ENCODE data around the gene OXLD1. TPM values are rescaled to one million over a fixed set of nuclear protein-coding genes. Genes with fewer than 3 reads are reported as not detected.

OXLD1 gene
- total and polyA plus RNA-seq, 4 donors = 11.2 to 26.4 (median 19.0) TPM

- Histone ChIP-seq H3K9ac (ENCODE audit: low read depth in 1 of 2, low read length in 2 of 2) (no peak overlapping the region), H3K36me3 (ENCODE audit: control insufficient read depth in 4 of 4, insufficient read depth in 3 of 4, low read depth in 1 of 4, low read length in 3 of 4) (peaks cover 15 to 99% (median 27%) of the 10 kb centered on the region in 4 donors), H3K4me3 (ENCODE audit: low read depth in 1 of 3, low read length in 3 of 3) (no peak overlapping the region), H3K9me3 (ENCODE audit: control insufficient read depth in 4 of 4, low read length in 3 of 4) (no peaks in the 10 kb centered on the region), H3K4me1 (ENCODE audit: control insufficient read depth in 4 of 4, insufficient read depth in 4 of 4, low read length in 3 of 4) (no peaks in the 10 kb centered on the region), H3K27ac (ENCODE audit: low read depth in 1 of 2, low read length in 2 of 2) (no peak overlapping the region), H3K27me3 (ENCODE audit: control insufficient read depth in 4 of 4, insufficient read depth in 4 of 4, low read length in 3 of 4) (no peaks in the 10 kb centered on the region)
- DNase-seq (ENCODE audit: low spot score) = no peak
- 92% methylated on average over 35 of the region's 35 CpGs for WGBS
- no peak for TF ChIP-seq MAX (IDR thresholded peaks at IDR 0.05)
- TF ChIP-seq, protein P1, sequence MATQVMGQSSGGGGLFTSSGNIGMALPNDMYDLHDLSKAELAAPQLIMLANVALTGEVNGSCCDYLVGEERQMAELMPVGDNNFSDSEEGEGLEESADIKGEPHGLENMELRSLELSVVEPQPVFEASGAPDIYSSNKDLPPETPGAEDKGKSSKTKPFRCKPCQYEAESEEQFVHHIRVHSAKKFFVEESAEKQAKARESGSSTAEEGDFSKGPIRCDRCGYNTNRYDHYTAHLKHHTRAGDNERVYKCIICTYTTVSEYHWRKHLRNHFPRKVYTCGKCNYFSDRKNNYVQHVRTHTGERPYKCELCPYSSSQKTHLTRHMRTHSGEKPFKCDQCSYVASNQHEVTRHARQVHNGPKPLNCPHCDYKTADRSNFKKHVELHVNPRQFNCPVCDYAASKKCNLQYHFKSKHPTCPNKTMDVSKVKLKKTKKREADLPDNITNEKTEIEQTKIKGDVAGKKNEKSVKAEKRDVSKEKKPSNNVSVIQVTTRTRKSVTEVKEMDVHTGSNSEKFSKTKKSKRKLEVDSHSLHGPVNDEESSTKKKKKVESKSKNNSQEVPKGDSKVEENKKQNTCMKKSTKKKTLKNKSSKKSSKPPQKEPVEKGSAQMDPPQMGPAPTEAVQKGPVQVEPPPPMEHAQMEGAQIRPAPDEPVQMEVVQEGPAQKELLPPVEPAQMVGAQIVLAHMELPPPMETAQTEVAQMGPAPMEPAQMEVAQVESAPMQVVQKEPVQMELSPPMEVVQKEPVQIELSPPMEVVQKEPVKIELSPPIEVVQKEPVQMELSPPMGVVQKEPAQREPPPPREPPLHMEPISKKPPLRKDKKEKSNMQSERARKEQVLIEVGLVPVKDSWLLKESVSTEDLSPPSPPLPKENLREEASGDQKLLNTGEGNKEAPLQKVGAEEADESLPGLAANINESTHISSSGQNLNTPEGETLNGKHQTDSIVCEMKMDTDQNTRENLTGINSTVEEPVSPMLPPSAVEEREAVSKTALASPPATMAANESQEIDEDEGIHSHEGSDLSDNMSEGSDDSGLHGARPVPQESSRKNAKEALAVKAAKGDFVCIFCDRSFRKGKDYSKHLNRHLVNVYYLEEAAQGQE (IDR thresholded peaks at IDR 0.05) = no peak
- no peak for TF ChIP-seq RXRA (IDR thresholded peaks at IDR 0.05)
- no peak for TF ChIP-seq GABPA (IDR thresholded peaks at IDR 0.05 in 1 of 2, conservative IDR thresholded peaks at IDR 0.05 in 1 of 2)
- no peak for TF ChIP-seq NR2F2 (IDR thresholded peaks at IDR 0.05)
- no peak for TF ChIP-seq HNF4G (IDR thresholded peaks at IDR 0.05)
- no peak for TF ChIP-seq JUND (IDR thresholded peaks at IDR 0.05)
- no peak for TF ChIP-seq EGR1 (IDR thresholded peaks at IDR 0.05; ENCODE audit: low read depth in 2 of 2)
These were observed 27.3 kb upstream of the OXLD1 start for GRCh38 chr17:81693509-81694210.

DNA sequence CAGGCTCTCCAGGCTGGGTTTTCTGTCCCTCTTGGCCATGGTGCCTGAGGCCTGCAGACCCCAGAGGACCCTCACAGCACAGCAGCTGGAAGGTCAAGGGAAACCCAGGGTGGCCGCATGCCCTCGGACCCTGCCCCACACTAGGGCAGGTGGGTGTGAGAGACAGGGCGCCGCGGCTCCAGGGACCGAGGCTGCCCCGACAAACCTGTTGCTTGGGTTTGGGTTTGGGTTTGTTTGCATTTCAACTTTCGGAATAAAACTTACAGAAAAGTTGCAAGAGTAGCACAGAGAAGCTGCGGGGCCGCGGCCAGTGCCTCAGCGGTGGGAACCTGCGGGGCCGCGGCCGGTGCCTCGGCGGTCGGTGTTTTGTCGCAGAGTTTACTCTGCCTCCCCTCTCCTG is 25.2 kb upstream of the OXLD1 start:
- no peak overlapping the region for H3K9ac ChIP-seq (ENCODE audit: low read depth in 1 of 2, low read length in 2 of 2)
- H3K9me3 ChIP-seq (ENCODE audit: control insufficient read depth in 4 of 4, low read length in 3 of 4) = no peaks in the 10 kb centered on the region
- WGBS = 96% methylated on average over 20 of the region's 20 CpGs
- H3K27ac ChIP-seq (ENCODE audit: low read depth in 1 of 2, low read length in 2 of 2) = no peak overlapping the region
- TF ChIP-seq RXRA (IDR thresholded peaks at IDR 0.05) (no peak), FOXA2 (IDR thresholded peaks at IDR 0.05) (no peak), HNF4G (IDR thresholded peaks at IDR 0.05) (no peak), SP1 (IDR thresholded peaks at IDR 0.05) (no peak), YY1 (IDR thresholded peaks at IDR 0.05) (no peak)
- H3K4me3 ChIP-seq (ENCODE audit: low read depth in 1 of 3, low read length in 3 of 3) = no peak overlapping the region
- DNase-seq (ENCODE audit: low spot score) = no peak
- peaks cover 19 to 98% (median 24%) of the 10 kb centered on the region in 4 donors for H3K36me3 ChIP-seq (ENCODE audit: control insufficient read depth in 4 of 4, insufficient read depth in 3 of 4, low read depth in 1 of 4, low read length in 3 of 4)
- H3K27me3 ChIP-seq (ENCODE audit: control insufficient read depth in 4 of 4, insufficient read depth in 4 of 4, low read length in 3 of 4) = no peaks in the 10 kb centered on the region
- H3K4me1 ChIP-seq (ENCODE audit: control insufficient read depth in 4 of 4, insufficient read depth in 4 of 4, low read length in 3 of 4) = no peaks in the 10 kb centered on the region

GRCh38 chr17:81691196-81691595 is 24.8 kb upstream of the OXLD1 start:
- no peak for DNase-seq (ENCODE audit: low spot score)
- 95% methylated on average over 18 of the region's 18 CpGs for WGBS
- Histone ChIP-seq H3K36me3 (ENCODE audit: control insufficient read depth in 4 of 4, insufficient read depth in 3 of 4, low read depth in 1 of 4, low read length in 3 of 4) (peaks cover 18 to 97% (median 26%) of the 10 kb centered on the region in 4 donors), H3K27me3 (ENCODE audit: control insufficient read depth in 4 of 4, insufficient read depth in 4 of 4, low read length in 3 of 4) (no peaks in the 10 kb centered on the region), H3K9ac (ENCODE audit: low read depth in 1 of 2, low read length in 2 of 2) (no peak overlapping the region), H3K4me3 (ENCODE audit: low read depth in 1 of 3, low read length in 3 of 3) (no peak overlapping the region), H3K27ac (ENCODE audit: low read depth in 1 of 2, low read length in 2 of 2) (no peak overlapping the region), H3K9me3 (ENCODE audit: control insufficient read depth in 4 of 4, low read length in 3 of 4) (no peaks in the 10 kb centered on the region), H3K4me1 (ENCODE audit: control insufficient read depth in 4 of 4, insufficient read depth in 4 of 4, low read length in 3 of 4) (no peaks in the 10 kb centered on the region)
- TF ChIP-seq ZBTB33 (IDR thresholded peaks at IDR 0.05) (no peak), HNF4G (IDR thresholded peaks at IDR 0.05) (no peak), GABPA (IDR thresholded peaks at IDR 0.05 in 1 of 2, conservative IDR thresholded peaks at IDR 0.05 in 1 of 2) (no peak), SP1 (IDR thresholded peaks at IDR 0.05) (no peak), FOXA2 (IDR thresholded peaks at IDR 0.05) (no peak), TAF1 (conservative IDR thresholded peaks at IDR 0.05) (no peak), RAD21 (IDR thresholded peaks at IDR 0.05) (no peak), RXRA (IDR thresholded peaks at IDR 0.05) (no peak), MAX (IDR thresholded peaks at IDR 0.05) (no peak), HNF4A (conservative IDR thresholded peaks at IDR 0.05) (no peak), YY1 (IDR thresholded peaks at IDR 0.05) (no peak)
- TF ChIP-seq, protein P1 (IDR thresholded peaks at IDR 0.05) = no peak
